ENCODE results near the gene MCF2L2.

MCF2L2 gene

DNA sequence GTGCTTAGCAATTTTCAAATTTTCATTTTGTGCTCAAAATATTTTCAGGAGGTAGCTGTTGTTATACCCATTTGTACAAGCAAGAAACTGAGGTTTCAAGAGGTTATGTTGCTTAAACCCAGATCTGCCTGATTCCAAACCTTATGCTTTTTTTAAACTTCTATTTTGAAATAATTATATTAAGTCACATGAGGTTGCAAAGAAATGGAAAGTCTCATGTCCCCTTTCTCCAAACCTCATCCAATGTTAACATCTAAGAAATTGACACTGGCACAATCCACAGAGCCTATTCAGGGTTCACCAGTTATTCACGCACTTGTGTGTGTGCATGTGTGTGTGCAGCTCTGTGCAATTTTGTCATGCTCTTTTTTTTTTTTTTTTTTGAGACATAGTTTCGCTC is 140.3 kb downstream of the MCF2L2 start:
- no peak for FAIRE-seq

DNA sequence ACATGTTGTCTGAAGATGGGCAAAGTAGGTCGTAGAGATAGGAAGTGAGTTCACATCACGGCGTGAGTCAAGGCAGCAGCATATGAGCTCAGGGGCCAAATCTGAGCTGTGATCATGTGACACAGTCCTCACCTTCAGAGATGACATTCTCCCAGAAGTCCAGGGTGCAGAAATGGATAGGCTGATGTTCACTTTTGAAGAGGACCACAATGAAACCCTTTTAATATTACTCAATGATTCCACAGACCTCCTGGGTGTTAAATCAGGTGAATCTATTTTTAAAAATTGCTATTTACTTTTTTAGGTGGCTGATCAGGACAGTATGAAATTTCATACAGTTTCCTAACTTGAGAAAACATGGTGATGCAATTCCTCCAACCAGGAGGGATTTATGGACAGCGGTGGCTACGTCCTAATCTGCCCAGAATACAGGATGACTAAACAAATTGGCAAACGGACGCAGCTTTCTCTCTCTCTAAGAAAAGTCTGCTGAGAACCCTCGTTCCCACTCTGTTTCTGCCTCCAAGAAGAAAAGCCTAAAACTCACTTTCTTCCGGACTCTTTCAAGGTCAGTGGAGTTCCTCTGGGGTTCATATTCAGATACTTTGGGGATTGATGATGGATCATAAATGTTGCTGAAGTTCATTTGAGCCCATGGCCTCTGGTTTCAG is 141.0 kb downstream of the MCF2L2 start:
- no peak for FAIRE-seq

DNA sequence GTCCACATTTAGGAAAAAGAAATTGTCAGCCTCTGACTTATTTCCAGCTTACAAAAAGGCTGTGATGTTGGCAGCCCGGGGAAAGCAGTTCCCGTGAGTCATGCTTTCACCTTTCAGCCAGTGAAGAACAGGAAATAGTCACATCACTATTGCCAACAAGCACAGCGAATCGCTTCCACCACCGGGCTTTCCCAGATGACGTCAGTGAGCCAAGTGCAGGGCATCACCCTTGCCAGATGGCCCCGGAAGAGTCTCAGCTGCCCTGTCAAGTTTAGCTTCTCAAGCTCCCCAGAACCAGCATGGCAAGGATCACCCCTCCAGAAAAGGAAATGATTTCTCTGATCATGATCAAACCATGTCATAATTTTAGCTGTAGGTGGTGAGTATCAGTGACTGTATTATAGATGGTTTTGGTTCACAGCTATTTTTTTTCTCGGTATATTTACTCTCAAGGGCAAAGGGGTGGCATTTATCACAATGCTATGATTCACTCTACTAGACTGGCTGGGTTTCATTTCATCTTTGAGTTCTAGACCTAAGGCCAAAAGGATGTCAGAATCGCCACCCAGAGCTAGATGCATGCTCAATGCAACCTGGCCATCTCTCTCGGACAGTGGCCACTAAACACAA is 142.5 kb downstream of the MCF2L2 start:
- peak; percentile 18 for FAIRE-seq

DNA sequence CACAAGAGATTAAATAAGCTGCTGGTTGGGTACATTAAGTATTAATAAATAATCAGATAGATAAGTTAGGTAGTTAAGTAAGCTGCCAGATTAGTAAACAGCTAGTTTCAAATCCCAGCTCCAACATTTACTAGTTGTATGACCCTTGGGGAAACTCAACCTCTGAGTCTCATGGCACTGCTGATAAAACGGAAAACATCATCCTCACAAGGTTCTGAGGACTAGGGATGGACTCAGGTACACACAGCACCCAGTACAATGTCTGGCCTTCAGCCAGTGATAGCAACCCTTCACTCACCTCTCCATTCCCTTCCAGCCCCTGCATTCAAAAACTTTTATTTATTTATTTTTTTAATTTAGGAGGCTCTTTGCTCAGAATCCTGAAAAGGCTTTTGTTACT is 143.1 kb downstream of the MCF2L2 start:
- FAIRE-seq = no peak

DNA sequence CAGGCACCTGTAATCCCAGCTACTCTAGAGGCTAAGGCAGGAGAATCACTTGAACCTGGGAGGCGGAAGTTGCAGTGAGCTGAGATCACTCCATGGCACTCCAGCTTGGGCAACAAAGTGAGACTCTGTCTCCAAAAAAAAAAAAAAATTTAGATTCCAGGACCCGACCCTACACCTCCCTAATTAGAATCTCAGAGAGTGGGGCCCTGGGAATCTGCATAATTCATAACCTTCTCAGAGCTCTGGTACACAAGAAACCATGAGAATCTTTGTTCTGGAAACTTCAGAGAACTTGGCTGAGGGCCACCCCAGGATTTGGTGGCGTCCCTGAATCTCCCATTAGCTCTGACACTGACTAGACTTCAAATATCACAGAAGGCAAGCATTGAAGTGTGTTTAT is 143.8 kb downstream of the MCF2L2 start:
- FAIRE-seq = no peak

DNA sequence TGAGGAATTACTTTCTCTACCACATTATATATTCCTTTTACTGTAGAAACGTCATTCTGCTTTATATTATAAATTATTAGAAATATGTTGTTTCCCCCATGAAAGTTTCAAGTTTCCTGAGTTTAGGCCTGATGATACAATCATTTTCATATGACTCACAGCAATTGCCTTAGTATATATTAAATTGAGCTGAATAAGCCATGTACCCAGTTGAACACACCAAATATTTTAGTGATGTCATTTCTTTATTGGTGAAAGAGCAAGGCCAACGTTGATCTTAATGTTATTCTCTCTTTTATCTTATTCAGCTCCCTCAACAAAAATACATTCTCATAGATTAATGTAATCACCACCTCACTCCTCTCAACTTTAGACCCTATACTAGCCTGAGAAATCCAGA is 144.5 kb downstream of the MCF2L2 start:
- no peak for FAIRE-seq

DNA sequence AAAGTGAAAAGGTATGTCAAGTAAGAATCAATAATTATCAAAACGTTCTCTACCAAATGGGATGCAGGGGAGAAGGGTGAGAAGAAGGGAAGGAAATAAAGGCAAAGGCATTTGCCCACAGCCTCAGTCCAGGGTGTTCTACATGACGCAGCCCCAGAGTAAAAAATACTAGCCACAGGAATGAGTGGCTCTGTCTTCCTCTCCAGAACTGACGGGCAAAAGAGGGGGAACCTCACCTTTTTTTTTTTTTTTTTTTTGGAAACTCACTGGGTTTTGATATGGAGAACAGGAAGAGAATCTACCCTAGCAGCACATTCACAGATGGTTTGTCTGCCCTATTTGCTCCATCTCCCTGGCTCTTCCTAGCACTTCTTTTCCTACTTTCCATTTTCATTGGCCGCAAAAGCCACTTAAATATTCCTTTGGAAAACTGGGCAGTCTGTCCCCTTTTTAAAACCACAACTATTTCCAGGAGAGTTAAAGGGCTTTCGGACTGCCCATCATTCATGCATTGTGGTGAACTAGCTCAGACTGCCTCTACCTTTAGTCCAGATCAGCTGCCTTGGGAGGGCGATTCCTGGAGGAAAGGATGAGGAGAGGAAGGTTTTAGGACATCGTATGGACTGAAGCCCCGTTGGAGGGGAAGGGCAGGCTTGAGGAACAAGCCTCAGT is 147.2 kb downstream of the MCF2L2 start:
- no peak for FAIRE-seq

DNA sequence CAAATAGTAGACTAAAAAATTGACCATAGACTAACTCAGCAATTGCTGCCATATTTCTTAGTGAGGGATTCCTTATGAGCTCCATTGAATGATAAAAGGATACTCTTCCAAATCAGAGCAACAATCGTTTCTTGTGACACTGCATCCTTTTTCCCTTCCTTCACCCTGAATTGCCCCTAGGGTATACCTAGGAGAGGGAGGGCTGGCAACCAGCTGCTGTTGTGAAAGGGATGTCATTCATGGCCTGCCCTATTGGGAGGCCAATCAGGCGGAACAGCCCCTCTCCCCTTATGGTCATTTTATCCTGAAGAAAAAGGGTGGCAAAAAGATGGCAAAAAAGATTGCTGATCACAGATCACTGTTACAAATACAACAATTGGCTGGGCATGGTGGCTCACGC is 149.0 kb downstream of the MCF2L2 start:
- FAIRE-seq = no peak

DNA sequence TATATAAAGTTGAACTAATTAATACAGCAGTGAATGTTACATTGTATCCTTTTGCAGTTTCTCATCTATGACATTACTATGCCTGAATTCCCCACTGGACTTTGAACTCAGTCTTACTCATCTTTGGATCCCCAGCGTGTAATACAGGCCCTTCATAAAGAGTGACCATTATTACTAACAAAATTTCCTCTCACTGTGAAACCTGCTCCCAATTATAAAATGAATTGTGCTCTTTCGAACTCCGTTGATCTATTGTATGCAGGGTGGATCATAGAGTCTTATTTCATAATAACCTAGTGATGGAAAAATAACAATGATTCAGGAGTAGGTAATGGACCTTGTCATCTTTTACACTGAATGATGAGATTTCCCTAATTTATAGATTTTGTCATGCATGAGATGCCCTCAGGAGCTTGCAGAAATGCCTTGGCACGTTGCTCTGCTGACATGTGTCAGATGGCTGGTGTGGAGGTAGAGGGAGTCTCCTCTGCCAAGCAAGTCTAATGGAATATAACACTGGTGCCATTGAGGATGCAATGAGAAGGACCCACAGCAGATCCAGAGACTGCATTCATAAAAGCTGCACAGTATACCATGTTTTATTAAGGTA is 149.8 kb downstream of the MCF2L2 start:
- no peak for FAIRE-seq

DNA sequence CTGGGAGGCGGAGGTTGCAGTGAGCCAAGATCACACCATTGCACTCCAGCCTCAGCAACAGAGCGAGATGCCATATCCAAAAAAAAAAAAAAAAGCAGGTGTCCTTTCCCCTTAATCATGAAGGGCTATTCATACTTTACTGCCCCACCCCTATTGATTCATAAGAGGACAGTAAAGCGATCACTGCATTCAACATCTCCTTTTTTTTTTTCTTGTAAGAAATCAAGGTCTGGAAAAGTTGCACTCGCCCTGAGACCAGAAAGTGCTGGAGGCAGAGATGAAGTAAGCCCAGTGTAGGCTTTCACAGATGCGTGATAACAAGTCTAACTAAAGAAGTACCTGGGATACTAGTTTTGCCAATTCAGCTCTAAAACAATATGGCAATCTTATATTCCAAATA is 151.2 kb downstream of the MCF2L2 start:
- no peak for FAIRE-seq

DNA sequence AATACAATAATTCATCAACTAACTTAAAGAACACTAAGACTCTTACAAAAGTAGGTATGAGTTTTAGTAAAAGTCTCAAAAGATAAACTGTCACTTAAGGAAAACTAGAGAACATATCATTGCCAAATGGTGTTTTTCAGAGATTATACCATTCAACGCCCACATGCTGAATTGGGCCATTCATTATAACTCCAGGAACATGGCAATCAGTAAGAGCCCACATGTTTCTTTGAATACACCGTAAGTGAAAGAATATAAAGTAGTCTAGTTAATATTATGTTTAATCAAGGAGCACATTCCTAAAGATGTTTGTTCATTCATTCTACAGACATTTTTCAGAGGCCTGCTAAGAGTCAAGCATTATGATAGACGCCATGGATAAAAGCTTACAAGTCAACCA is 152.5 kb downstream of the MCF2L2 start:
- no peak for FAIRE-seq

DNA sequence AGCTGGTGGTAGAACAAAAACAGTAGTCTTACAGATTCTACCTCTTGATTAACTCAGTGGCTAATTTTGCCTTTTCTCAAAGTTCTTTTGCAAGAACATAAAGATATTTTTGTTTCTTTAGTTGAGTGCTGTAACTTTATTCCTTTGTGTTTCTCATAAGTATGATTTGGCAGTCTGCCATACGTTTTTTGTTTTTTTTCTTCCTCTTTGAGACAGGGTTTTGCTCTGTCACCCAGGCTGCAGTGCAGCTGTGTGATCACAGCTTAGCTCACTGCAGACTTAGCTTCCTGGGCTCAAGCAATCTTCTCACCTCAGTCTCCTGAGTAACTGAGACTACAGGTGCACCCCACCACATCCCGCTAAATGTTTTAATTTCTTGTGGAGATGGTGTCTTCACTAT is 153.0 kb downstream of the MCF2L2 start:
- no peak for FAIRE-seq

DNA sequence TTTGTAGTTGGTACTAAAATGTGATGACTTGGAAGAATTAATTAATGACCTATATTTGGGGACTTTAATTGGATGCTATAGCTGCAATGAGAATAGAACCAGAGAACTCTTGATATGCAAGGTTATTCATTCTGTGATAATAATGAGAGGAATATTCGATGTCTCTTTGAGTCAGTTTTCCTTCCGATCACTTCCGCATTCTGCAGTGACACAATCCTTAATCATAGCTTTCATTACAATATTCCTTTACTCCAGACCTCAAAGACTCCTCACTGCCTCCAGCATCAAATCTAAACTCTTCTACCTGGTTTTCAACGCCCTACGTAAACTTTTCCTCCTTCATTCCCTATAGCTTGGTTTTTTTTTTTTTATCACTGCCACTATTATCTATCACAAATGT is 153.8 kb downstream of the MCF2L2 start:
- no peak for FAIRE-seq

DNA sequence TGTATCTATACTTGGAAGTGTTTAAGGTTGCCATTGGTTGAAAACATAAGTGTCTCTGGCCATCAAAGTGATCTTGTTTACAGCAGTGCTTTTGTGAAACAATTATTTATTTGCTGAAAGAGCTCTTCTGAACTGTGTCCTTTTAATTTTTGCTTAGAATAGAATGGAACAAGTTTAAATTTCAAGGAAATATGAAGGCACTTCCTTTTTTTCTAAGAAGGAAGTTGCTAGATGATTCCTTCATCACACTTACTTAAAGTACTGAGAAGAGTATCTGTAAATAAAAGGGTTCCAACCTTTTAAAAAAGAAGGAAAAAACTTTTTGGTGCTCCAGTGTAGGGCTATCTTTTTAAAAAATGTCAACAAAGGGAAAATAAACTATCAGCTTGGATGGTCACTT is 155.6 kb downstream of the MCF2L2 start:
- no peak for FAIRE-seq

DNA sequence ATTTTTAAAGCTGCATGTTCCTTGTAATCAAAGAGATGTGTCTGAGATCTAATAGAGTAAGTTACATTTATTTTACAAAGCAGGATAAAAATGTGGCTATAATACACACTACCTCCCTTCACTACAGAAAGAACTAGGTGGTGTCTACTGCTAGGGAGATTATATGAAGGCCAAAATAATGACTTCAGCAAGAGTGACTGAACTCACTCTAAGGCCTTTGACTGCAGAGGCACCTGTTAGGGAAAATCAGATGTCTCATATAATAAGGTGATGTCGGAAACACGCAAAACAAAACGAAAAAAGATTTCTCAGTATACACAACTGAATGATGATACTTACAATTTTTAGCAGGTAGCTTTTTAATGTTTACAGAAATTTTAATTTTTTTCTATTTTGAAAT is 156.3 kb downstream of the MCF2L2 start:
- no peak for FAIRE-seq

DNA sequence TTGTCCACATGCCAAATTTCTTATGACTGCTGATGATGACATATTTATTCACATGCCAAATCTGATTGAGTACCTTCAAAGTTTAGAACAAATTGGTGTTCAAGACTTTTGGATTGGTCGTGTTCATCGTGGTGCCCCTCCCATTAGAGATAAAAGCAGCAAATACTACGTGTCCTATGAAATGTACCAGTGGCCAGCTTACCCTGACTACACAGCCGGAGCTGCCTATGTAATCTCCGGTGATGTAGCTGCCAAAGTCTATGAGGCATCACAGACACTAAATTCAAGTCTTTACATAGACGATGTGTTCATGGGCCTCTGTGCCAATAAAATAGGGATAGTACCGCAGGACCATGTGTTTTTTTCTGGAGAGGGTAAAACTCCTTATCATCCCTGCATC is 158.1 kb downstream of the MCF2L2 start:
- FAIRE-seq = no peak

DNA sequence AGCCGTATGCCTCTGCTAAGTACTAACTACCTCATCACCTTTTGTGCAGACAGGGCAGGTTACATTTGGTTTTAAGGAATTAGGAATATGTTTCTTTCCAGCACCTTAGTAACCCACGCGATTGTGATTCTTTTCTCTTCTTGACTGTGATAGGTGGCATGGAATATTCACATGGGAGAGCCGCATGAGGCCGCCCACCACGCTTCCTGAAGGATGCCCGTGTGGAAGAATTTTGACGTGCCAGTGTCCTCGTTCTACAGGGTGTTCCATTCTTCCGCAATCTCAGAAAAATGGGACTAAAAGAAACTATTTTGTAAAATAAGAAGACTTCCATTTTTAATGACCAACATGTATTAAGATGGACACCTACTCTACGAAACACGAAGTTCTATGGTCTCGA is 159.1 kb downstream of the MCF2L2 start:
- no peak for FAIRE-seq

DNA sequence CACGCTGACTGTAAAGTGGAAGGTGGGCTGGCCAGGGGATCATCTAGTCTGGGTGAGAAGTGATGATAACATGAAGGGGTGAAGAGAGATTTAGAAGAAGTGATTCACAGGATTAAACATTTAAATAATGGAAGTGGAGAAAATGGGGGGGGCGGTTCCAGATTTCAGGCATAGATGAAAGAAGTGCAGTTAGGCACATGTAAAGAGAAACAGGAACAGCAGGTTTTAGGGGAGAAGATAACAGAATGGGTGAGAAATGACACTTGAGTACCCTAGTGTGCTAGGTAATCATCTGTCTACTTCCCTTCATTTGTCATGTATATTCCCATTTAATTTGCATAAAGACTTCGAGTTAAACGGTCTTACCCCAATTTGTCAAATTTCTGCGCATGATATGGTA is 160.1 kb downstream of the MCF2L2 start:
- FAIRE-seq = no peak

DNA sequence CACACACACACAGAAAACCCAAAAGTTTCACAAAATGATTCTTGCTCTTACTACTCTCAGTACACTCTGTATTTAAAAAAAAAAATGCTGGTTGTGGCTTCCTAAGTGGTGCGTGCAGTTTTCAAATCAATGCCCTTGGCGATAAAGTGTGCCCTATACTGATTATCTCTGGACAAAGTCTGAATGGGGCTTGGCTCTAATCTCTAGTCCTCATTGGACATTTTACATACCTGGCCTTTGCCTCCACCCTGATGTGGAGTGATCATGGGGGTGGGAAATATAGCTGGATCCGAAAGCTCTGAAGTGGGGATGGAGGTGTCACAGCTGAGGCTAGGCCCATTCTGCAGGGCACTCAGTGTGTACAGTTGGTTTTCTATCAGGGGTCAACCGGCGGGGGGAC is 161.3 kb downstream of the MCF2L2 start:
- no peak for FAIRE-seq

DNA sequence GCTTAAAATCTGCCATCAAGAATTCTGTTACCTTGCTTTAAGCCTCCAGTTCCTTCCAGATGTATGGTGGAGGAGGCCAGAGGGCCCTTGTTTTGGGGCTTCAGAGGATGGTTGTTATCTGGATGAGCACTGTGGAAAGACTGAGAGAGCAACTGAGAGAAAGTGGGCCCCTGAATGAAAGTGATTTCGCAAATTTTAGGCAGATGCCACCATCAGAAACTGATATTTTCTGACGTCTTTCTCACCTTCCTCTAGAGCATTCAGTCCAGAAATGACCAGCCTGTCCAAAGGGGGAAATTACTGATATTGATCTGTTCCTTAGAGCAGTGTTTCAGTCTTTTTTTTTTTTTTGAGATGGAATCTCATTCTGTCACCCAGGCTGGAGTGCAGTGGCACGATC is 162.0 kb downstream of the MCF2L2 start:
- FAIRE-seq = no peak

DNA sequence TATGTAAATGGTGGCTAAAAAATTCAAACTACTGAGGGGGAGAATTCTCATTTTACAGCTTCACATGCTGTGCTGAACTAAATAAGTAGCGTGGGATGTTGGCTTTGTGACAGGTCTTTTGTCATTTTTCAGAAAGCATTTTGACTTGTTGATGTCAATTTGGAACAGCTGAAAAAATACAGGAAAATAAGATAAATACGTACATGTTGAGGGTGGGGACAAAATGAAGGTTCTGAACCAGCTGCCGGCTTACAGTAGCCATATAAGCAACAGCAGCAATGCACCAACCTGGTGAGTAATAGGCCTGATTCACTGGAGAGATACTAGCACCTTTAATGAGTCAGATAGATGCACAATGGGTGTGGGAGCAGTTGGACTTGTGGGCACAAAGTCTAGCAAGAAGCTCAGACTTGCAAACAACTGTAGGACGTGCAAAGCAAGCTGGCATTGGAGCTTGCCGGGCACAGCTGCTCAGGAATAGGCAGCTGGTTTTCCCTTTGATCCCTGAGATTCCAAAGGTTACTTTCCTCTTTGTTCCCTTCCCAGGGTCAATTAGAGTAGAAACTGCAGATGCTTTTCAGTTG is 162.5 kb downstream of the MCF2L2 start:
- FAIRE-seq = peak; percentile 55

DNA sequence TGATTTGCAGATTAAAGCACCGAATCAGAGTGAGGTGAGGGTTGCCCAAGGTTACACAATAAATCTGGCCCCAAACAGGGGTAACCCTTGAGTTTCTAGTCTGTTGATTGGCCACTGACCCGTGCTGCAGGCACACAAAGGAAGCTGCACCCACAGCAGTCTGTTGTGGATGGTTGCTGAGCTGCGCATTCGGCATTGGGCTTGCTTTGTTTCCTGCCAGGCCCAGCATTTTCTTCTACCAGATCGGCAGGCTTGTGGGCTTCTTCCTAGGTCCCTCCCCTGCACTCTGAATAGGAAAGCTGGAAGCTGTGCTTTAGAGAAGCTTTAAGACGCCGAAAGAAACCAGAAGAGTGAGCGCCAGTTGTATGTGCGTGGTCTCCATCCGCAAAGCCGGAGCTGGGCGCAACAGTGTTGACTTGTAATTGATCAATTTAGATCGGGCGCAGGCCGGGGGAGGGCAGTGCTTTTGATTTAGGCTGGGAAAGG is 163.2 kb downstream of the MCF2L2 start:
- FAIRE-seq = no peak

DNA sequence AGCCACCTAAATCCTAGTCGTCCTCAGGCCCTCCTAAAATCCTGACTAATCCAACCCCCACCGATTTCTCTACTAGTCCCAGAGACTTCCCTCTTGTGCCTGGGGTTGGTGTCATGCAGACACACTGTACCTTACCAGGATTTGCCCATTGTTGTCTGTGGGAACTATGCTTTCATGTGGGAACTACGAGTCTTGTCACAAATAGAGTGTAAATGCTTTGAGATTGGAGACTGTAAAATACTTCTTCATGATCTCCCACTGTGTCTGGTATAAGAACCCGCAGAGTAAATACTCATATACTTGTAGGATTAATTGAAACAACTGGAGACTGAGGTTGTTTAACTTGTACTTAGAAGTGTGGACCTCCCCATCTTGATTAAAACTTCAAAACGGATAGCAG is 164.2 kb downstream of the MCF2L2 start:
- FAIRE-seq = no peak
